ENCODE data around the gene FLACC1. TPM values are rescaled to one million over a fixed set of nuclear protein-coding genes. Genes with fewer than 3 reads are reported as not detected.

The FLACC1 gene
- total and polyA plus RNA-seq, 2 of the 8 experiments (the other 6 are each of a cell fraction or from before 2014, with no cell fraction given) = 0.58 TPM; not detected in 1

DNA sequence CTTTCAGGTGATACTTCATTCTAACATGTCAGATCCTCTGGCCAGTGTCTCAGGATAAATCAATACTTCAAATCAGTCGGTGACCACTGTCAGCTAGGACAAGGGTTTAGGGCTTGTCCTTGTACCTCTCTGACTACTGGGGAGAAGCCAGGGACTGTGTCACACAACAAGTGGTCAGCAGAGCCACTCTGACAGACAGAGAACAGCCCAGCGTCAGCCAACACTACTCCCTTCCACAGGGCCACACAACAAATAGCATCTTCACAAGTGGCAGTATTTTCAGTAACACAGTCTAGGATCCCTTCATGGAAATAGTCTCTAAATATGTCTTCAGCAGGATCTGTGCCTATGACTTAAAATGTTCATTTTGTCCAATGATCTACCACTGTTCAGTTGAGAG is 14.2 kb downstream of the FLACC1 start:
- Histone ChIP-seq H3K4me3 (ENCODE audit: extremely low read depth in 1 of 4, insufficient read depth in 2 of 4, low read depth in 3 of 4, low read length in 4 of 4) (no peak overlapping the region), H3K18ac (ENCODE audit: extremely low read depth, low read length) (no peak overlapping the region), H3K23me2 (ENCODE audit: low read depth, low read length) (no peaks in the 10 kb centered on the region), H3K36me3 (ENCODE audit: control insufficient read depth in 2 of 4, insufficient read depth in 4 of 4, low read length in 3 of 4) (no peaks in the 10 kb centered on the region), H3K4me2 (ENCODE audit: insufficient read depth in 1 of 2, low read depth in 2 of 2, low read length in 2 of 2) (no peak overlapping the region), H3K27me3 (replicated peaks in 1 of 4; ENCODE audit: control insufficient read depth in 3 of 4, extremely low read depth in 1 of 4, insufficient read depth in 3 of 4, low read length in 3 of 4) (no peaks in the 10 kb centered on the region), H3K9me3 (ENCODE audit: insufficient read depth in 2 of 2, low read depth in 1 of 2, low read length in 1 of 2) (no peaks in the 10 kb centered on the region), H3K14ac (ENCODE audit: insufficient read length) (no peak overlapping the region), H3K4me1 (replicated peaks in 1 of 4; ENCODE audit: control insufficient read depth in 3 of 4, insufficient read depth in 4 of 4, low read length in 3 of 4) (no peaks in the 10 kb centered on the region), H2BK5ac (ENCODE audit: low read depth, low read length) (no peak overlapping the region), H2BK12ac (ENCODE audit: low read depth, low read length) (no peak overlapping the region), H3K9ac (replicated peaks in 1 of 4; ENCODE audit: extremely low read depth in 1 of 4, low read depth in 3 of 4, low read length in 3 of 4) (no peak overlapping the region), H2BK15ac (ENCODE audit: low read length) (no peak overlapping the region), H3K4ac (replicated peaks; ENCODE audit: insufficient read length, low read depth, low read length) (no peak overlapping the region), H3K79me1 (ENCODE audit: low read depth, low read length) (no peaks in the 10 kb centered on the region), H3K23ac (ENCODE audit: insufficient read length) (no peak overlapping the region), H2AK5ac (ENCODE audit: low read depth, low read length) (no peak overlapping the region), H3K56ac (replicated peaks; ENCODE audit: insufficient read length, low read depth, low read length) (no peak overlapping the region), H4K91ac (replicated peaks; ENCODE audit: insufficient read length, low read length) (no peak overlapping the region), H4K8ac (ENCODE audit: extremely low read depth, insufficient read depth, low read length) (no peak overlapping the region), H4K20me1 (replicated peaks in 1 of 2; ENCODE audit: control insufficient read depth in 1 of 2, insufficient read depth in 2 of 2, low read length in 2 of 2) (no peaks in the 10 kb centered on the region), H2AFZ (ENCODE audit: low read length) (no peak overlapping the region), H4K5ac (ENCODE audit: insufficient read length, low read depth, low read length) (no peak overlapping the region), H3K79me2 (ENCODE audit: control insufficient read depth in 1 of 2, insufficient read depth in 2 of 2, low read length in 2 of 2) (no peaks in the 10 kb centered on the region), H2BK20ac (ENCODE audit: low read length) (no peak overlapping the region), H3K27ac (ENCODE audit: low read depth, low read length) (no peak overlapping the region), H2BK120ac (replicated peaks; ENCODE audit: low read depth, low read length) (no peak overlapping the region)
- WGBS, 2 experiments (ENCODE audit: extremely low coverage in 1 of 2, insufficient coverage in 1 of 2, insufficient read length in 1 of 2, insufficient replicate concordance in 2 of 2, low coverage in 1 of 2, low lambda C conversion rate in 2 of 2, missing lambda C conversion rate in 1 of 2) = 100% methylated on average over 2 of the region's 2 CpGs; no CpG with 5 or more reads in 1 of the 2 experiments
- DNase-seq (ENCODE audit: low read depth in 1 of 2, low spot score in 2 of 2) = no peak
- TF ChIP-seq, protein P1, sequence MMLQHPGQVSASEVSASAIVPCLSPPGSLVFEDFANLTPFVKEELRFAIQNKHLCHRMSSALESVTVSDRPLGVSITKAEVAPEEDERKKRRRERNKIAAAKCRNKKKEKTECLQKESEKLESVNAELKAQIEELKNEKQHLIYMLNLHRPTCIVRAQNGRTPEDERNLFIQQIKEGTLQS (IDR thresholded peaks at IDR 0.05; ENCODE audit: insufficient read depth, low read depth, low read length) = no peak
- TF ChIP-seq KDM5A (IDR thresholded peaks at IDR 0.05; ENCODE audit: low read length) = no peak
- TF ChIP-seq POLR2AphosphoS5 (IDR thresholded peaks at IDR 0.05; ENCODE audit: low read depth, low read length) = no peak
- no peak for TF ChIP-seq ZNF274 (IDR thresholded peaks at IDR 0.05; ENCODE audit: borderline replicate concordance, extremely low read depth, low read length)
- TF ChIP-seq TAF1 (IDR thresholded peaks at IDR 0.05; ENCODE audit: low read depth, low read length) = no peak
- TF ChIP-seq RNF2 (IDR thresholded peaks at IDR 0.05; ENCODE audit: borderline replicate concordance, low read depth, low read length, missing control alignments, poor library complexity, severe bottlenecking) = no peak
- TF ChIP-seq MAFK (IDR thresholded peaks at IDR 0.05; ENCODE audit: low read depth, low read length) = no peak
- TF ChIP-seq POU5F1 (IDR thresholded peaks at IDR 0.05; ENCODE audit: low read depth, low read length) = no peak
- no peak for TF ChIP-seq HDAC6 (IDR thresholded peaks at IDR 0.05; ENCODE audit: low read depth, low read length)
- TF ChIP-seq JUN (IDR thresholded peaks at IDR 0.05; ENCODE audit: low read depth, low read length) = no peak
- TF ChIP-seq SIN3A (conservative IDR thresholded peaks at IDR 0.05 in 1 of 2, IDR thresholded peaks at IDR 0.05 in 1 of 2; ENCODE audit: low read depth in 1 of 2, low read length in 2 of 2) = no peak
- no peak for TF ChIP-seq SP4 (IDR thresholded peaks at IDR 0.05; ENCODE audit: low read length)
- no peak for TF ChIP-seq FOSL1 (IDR thresholded peaks at IDR 0.05; ENCODE audit: insufficient read depth, low read depth, low read length)
- no peak for FAIRE-seq
- ChIA-PET POLR2A (ENCODE audit: partially characterized antibody) (no interaction called here), CTCF (ENCODE audit: partially characterized antibody) (interaction anchor here (1.4 to 2.1 kb wide), 4 partner anchors 10 to 111 kb away, joined by 3 to 7 read pairs (median 4); partner anchors contain the start of gene FLACC1)

Data from H1 (cell line).